HEK293 (cell line): ENCODE results near the gene FGF7.
A peak's percentile ranks its signal among the peaks of the same experiment; 100 is the strongest.

Experiments
- CTCF ChIA-PET: fragments of 350-600 bp; formaldehyde crosslinking; extraction: SDS; loops from one replicate; lab custom pipeline; 2021; ENCODE audit warnings: antibody characterized with exemption; lab: Yijun Ruan, JAX
- POLR2A ChIA-PET: fragments of 300-600 bp; formaldehyde crosslinking; extraction: SDS; loops from one replicate; lab custom pipeline; 2020; ENCODE audit warnings: antibody characterized with exemption, inconsistent platforms; lab: Yijun Ruan, JAX
- H3K27ac ChIP-seq: fragments of 200-500 bp; sonication (Bioruptor generic); 2 replicates; pipeline ENCODE4 v1.5.1; 2014; ENCODE audit warnings: low read depth, low read length, control low read depth, inconsistent platforms; ENCODE audit errors: extremely low read depth
- H3K36me3 ChIP-seq, 2 experiments: fragments of 200-500 bp in 1 of 2; sonication (Bioruptor generic) in 1 of 2; 1 replicate in 1 of 2; 2 replicates in 1 of 2; pipeline ENCODE4 v1.5.1; 2014 to 2017; ENCODE audit warnings: inconsistent platforms in 2 of 2, low read length in 2 of 2; ENCODE audit not compliant: control insufficient read depth in 2 of 2, insufficient read depth in 1 of 2
- H3K4me1 ChIP-seq: fragments of 200-500 bp; sonication (Bioruptor generic); 2 replicates; pipeline ENCODE4 v1.5.1; 2014; ENCODE audit warnings: mild to moderate bottlenecking, low read length, inconsistent platforms; ENCODE audit not compliant: control insufficient read depth, insufficient read depth
- H3K4me3 ChIP-seq: 2 replicates; pipeline ENCODE4 v1.5.1; 2011; ENCODE audit warnings: low read depth, mild to moderate bottlenecking, control low read depth, low read length, moderate library complexity
- H3K9me3 ChIP-seq: fragments of 200-500 bp; sonication (Bioruptor generic); 2 replicates; pipeline ENCODE4 v1.5.1; 2014; ENCODE audit warnings: low read depth, low read length, inconsistent platforms; ENCODE audit not compliant: control insufficient read depth, insufficient read depth
- BCL6B ChIP-seq: fragments of 450-650 bp; formaldehyde crosslinking; IDR thresholded peaks from 2 replicates; pipeline ENCODE4 v1.5.1; 2017; ENCODE audit warnings: missing biosample characterization, missing genetic modification characterization
- GLI4 ChIP-seq: fragments of 450-650 bp; formaldehyde crosslinking; IDR thresholded peaks from 2 replicates; pipeline ENCODE4 v1.5.1; 2016; ENCODE audit warnings: missing biosample characterization, missing genetic modification characterization
- KLF7 ChIP-seq: fragments of 450-650 bp; formaldehyde crosslinking; IDR thresholded peaks from 2 replicates; pipeline ENCODE4 v1.5.1; 2016; ENCODE audit warnings: missing biosample characterization, missing genetic modification characterization, borderline replicate concordance
- MEIS1 ChIP-seq: sonication (generic); formaldehyde crosslinking; IDR thresholded peaks from 2 replicates; pipeline ENCODE4 v1.8.1; 2022; ENCODE audit warnings: missing genetic modification reagents, mild to moderate bottlenecking, borderline replicate concordance
- PRDM1 ChIP-seq: fragments of 450-650 bp; formaldehyde crosslinking; IDR thresholded peaks from 2 replicates; pipeline ENCODE4; 2016; ENCODE audit warnings: missing biosample characterization, missing genetic modification characterization
- RBAK ChIP-seq: fragments of 450-650 bp; formaldehyde crosslinking; IDR thresholded peaks from 2 replicates; pipeline ENCODE4 v1.5.1; 2016; ENCODE audit warnings: missing biosample characterization, missing genetic modification characterization
- TCF7L2 ChIP-seq: IDR thresholded peaks from 2 replicates; pipeline ENCODE4 v1.6.1; 2011; ENCODE audit warnings: low read depth, mild to moderate bottlenecking, inconsistent platforms, low read length, moderate library complexity, borderline replicate concordance
- TSHZ1 ChIP-seq: fragments of 450-650 bp; formaldehyde crosslinking; IDR thresholded peaks from 2 replicates; pipeline ENCODE4 v1.5.1; 2016; ENCODE audit warnings: missing biosample characterization, missing genetic modification characterization, borderline replicate concordance
- ZBTB20 ChIP-seq: fragments of 450-650 bp; formaldehyde crosslinking; IDR thresholded peaks from 2 replicates; pipeline ENCODE4 v1.5.1; 2016; ENCODE audit warnings: missing biosample characterization, missing genetic modification characterization
- ZEB2 ChIP-seq: fragments of 450-650 bp; formaldehyde crosslinking; IDR thresholded peaks from 2 replicates; pipeline ENCODE4 v1.5.1; 2016; ENCODE audit warnings: missing biosample characterization, missing genetic modification characterization
- ZNF140 ChIP-seq: fragments of 450-650 bp; formaldehyde crosslinking; IDR thresholded peaks from 2 replicates; pipeline ENCODE4 v1.5.1; 2016; ENCODE audit warnings: missing biosample characterization, missing genetic modification characterization
- ZNF155 ChIP-seq: fragments of 450-650 bp; formaldehyde crosslinking; IDR thresholded peaks from 2 replicates; pipeline ENCODE4 v1.5.1; 2016; ENCODE audit warnings: missing biosample characterization, missing genetic modification characterization
- ZNF169 ChIP-seq: fragments of 450-650 bp; formaldehyde crosslinking; IDR thresholded peaks from 2 replicates; pipeline ENCODE4 v1.5.1; 2016; ENCODE audit warnings: missing biosample characterization, missing genetic modification characterization
- ZNF175 ChIP-seq: fragments of 450-650 bp; formaldehyde crosslinking; IDR thresholded peaks from 2 replicates; pipeline ENCODE4 v1.5.1; 2016; ENCODE audit warnings: missing biosample characterization, missing genetic modification characterization
- ZNF202 ChIP-seq: fragments of 450-650 bp; formaldehyde crosslinking; IDR thresholded peaks from 2 replicates; pipeline ENCODE4 v1.5.1; 2016; ENCODE audit warnings: missing biosample characterization, missing genetic modification characterization, borderline replicate concordance
- ZNF239 ChIP-seq: fragments of 450-650 bp; formaldehyde crosslinking; IDR thresholded peaks from 2 replicates; pipeline ENCODE4 v1.5.1; 2016; ENCODE audit warnings: missing biosample characterization, missing genetic modification characterization
- ZNF391 ChIP-seq: fragments of 450-650 bp; formaldehyde crosslinking; IDR thresholded peaks from 2 replicates; pipeline ENCODE4 v1.5.1; 2016; ENCODE audit warnings: low read depth, missing biosample characterization, missing genetic modification characterization, borderline replicate concordance
- ZNF404 ChIP-seq: fragments of 450-650 bp; formaldehyde crosslinking; IDR thresholded peaks from 2 replicates; pipeline ENCODE4 v1.5.1; 2017; ENCODE audit warnings: missing biosample characterization, missing genetic modification characterization
- ZNF501 ChIP-seq: fragments of 450-650 bp; formaldehyde crosslinking; IDR thresholded peaks from 2 replicates; pipeline ENCODE4 v1.5.1; 2016; ENCODE audit warnings: missing biosample characterization, missing genetic modification characterization
- ZNF530 ChIP-seq: fragments of 450-650 bp; formaldehyde crosslinking; IDR thresholded peaks from 2 replicates; pipeline ENCODE4 v1.5.1; 2016; ENCODE audit warnings: low read depth, missing biosample characterization, missing genetic modification characterization
- ZNF585B ChIP-seq: fragments of 450-650 bp; formaldehyde crosslinking; IDR thresholded peaks from 2 replicates; pipeline ENCODE4 v1.5.1; 2016; ENCODE audit warnings: missing biosample characterization, missing genetic modification characterization
- ZNF621 ChIP-seq: fragments of 450-650 bp; formaldehyde crosslinking; IDR thresholded peaks from 2 replicates; pipeline ENCODE4 v1.5.1; 2017; ENCODE audit warnings: missing biosample characterization, missing genetic modification characterization
- ZNF626 ChIP-seq: fragments of 450-650 bp; sonication (Bioruptor Pico); formaldehyde crosslinking; IDR thresholded peaks from 2 replicates; pipeline ENCODE4 v1.5.1; 2018; ENCODE audit warnings: missing biosample characterization, missing genetic modification characterization, inconsistent platforms
- ZNF776 ChIP-seq: fragments of 450-650 bp; formaldehyde crosslinking; IDR thresholded peaks from 2 replicates; pipeline ENCODE4 v1.5.0; 2017; ENCODE audit warnings: missing biosample characterization, missing genetic modification characterization, borderline replicate concordance
- ZNF785 ChIP-seq: fragments of 450-650 bp; formaldehyde crosslinking; IDR thresholded peaks from 2 replicates; pipeline ENCODE4 v1.5.1; 2016; ENCODE audit warnings: missing biosample characterization, missing genetic modification characterization
- ZNF843 ChIP-seq: fragments of 450-650 bp; formaldehyde crosslinking; IDR thresholded peaks from 2 replicates; pipeline ENCODE4 v1.5.1; 2016; ENCODE audit warnings: missing biosample characterization, missing genetic modification characterization
- ZSCAN23 ChIP-seq: fragments of 450-650 bp; formaldehyde crosslinking; IDR thresholded peaks from 2 replicates; pipeline ENCODE4 v1.5.1; 2016; ENCODE audit warnings: missing biosample characterization, missing genetic modification characterization

The FGF7 gene

GRCh38 chr15:49495993-49496753, 73.1 kb downstream of the FGF7 start:
- Histone ChIP-seq H3K4me1 (no peaks in the 10 kb centered on the region), H3K4me3 (no peak overlapping the region), H3K27ac (no peak overlapping the region), H3K9me3 (no peaks in the 10 kb centered on the region), H3K36me3 (no peaks in the 10 kb centered on the region)
- ChIA-PET POLR2A (no interaction called here), CTCF (no interaction called here)
- no peak for TF ChIP-seq ZNF404 (tag by site-specific recombination)

- Histone ChIP-seq H3K4me3 (no peak overlapping the region), H3K9me3 (no peaks in the 10 kb centered on the region), H3K4me1 (no peaks in the 10 kb centered on the region), H3K36me3 (no peaks in the 10 kb centered on the region), H3K27ac (no peak overlapping the region)
- TF ChIP-seq ZNF585B (tag by site-specific recombination) (peak; percentile 79), ZNF140 (no peak)
- ChIA-PET CTCF (no interaction called here), POLR2A (no interaction called here)
Observed at GRCh38 chr15:49501586-49501985, 78.5 kb downstream of the FGF7 start.

GRCh38 chr15:49506341-49506740, 83.3 kb downstream of the FGF7 start:
- Histone ChIP-seq H3K36me3 (no peaks in the 10 kb centered on the region), H3K27ac (no peak overlapping the region), H3K4me1 (no peaks in the 10 kb centered on the region), H3K9me3 (no peaks in the 10 kb centered on the region), H3K4me3 (no peak overlapping the region)
- ChIA-PET CTCF (no interaction called here), POLR2A (no interaction called here)
- TF ChIP-seq ZNF501 (tag by site-specific recombination), result no peak
- no peak for TF ChIP-seq ZNF140
- TF ChIP-seq TCF7L2, result no peak
- TF ChIP-seq RBAK (tag by site-specific recombination), result no peak
- TF ChIP-seq ZNF169, result no peak
- no peak for TF ChIP-seq ZNF155 (tag by site-specific recombination)
- no peak for TF ChIP-seq PRDM1 (tag by site-specific recombination)
- no peak for TF ChIP-seq ZNF776 (tag by site-specific recombination)
- TF ChIP-seq ZNF621 (tag by site-specific recombination), result no peak
- TF ChIP-seq ZNF843 (tag by site-specific recombination), result no peak
- TF ChIP-seq ZNF239, result no peak
- no peak for TF ChIP-seq GLI4 (tag by site-specific recombination)
- TF ChIP-seq BCL6B (tag by site-specific recombination), result no peak
- no peak for TF ChIP-seq ZBTB20 (tag by site-specific recombination)
- TF ChIP-seq ZNF175 (tag by site-specific recombination), result no peak

- H3K9me3 ChIP-seq, result no peaks in the 10 kb centered on the region
- TF ChIP-seq TSHZ1 (tag by site-specific recombination) (no peak), ZNF785 (tag by site-specific recombination) (no peak), ZSCAN23 (tag by site-specific recombination) (no peak), ZNF202 (no peak), ZNF391 (tag by site-specific recombination) (no peak), MEIS1 (no peak), ZNF530 (tag by site-specific recombination) (no peak), ZNF626 (tag by site-specific recombination) (no peak), ZEB2 (no peak), ZNF843 (tag by site-specific recombination) (no peak), KLF7 (tag by site-specific recombination) (no peak)
Observed at GRCh38 chr15:49507261-49507660, 84.2 kb downstream of the FGF7 start.

More at GRCh38 chr15:49507261-49507660, 84.2 kb downstream of the FGF7 start:
- Histone ChIP-seq H3K4me1 (no peaks in the 10 kb centered on the region), H3K4me3 (no peak overlapping the region), H3K36me3 (no peaks in the 10 kb centered on the region), H3K27ac (no peak overlapping the region)
- ChIA-PET CTCF (no interaction called here), POLR2A (no interaction called here)
